Skeletal muscle tissue (tissue), 5 donors: ENCODE results near the gene PBXIP1. TPM values are rescaled to one million over a fixed set of nuclear protein-coding genes. Genes with fewer than 3 reads are reported as not detected.

Experiments
- H3K27ac ChIP-seq: one replicate; pipeline ENCODE4 v1.7.0; 2013; ENCODE audit warnings: mild to moderate bottlenecking, low read depth, low read length, inconsistent platforms
- H3K27me3 ChIP-seq, 3 donors: one replicate each; pipeline ENCODE4 v1.7.0; 2013; ENCODE audit warnings: low read length in 3 of 3; ENCODE audit not compliant: control insufficient read depth in 3 of 3, insufficient read depth in 3 of 3
- H3K36me3 ChIP-seq, 3 donors: one replicate each; pipeline ENCODE4 v1.7.0; 2013; ENCODE audit warnings: low read length in 3 of 3; ENCODE audit not compliant: control insufficient read depth in 3 of 3, insufficient read depth in 3 of 3
- H3K4me1 ChIP-seq, 3 donors: one replicate each; pipeline ENCODE4 v1.7.0; 2013; ENCODE audit warnings: low read length in 3 of 3, mild to moderate bottlenecking in 3 of 3; ENCODE audit not compliant: control insufficient read depth in 3 of 3, insufficient read depth in 3 of 3
- H3K4me3 ChIP-seq, 3 donors: one replicate each; pipeline ENCODE4 v1.7.0; 2013; ENCODE audit warnings: low read length in 3 of 3
- H3K9ac ChIP-seq, 3 donors: one replicate each; pipeline ENCODE4 v1.7.0; 2013; ENCODE audit warnings: low read length in 3 of 3, mild to moderate bottlenecking in 3 of 3, moderate library complexity in 2 of 3, low read depth in 1 of 3
- H3K9me3 ChIP-seq, 3 donors: one replicate each; pipeline ENCODE4 v1.7.0; 2013; ENCODE audit warnings: low read length in 3 of 3; ENCODE audit not compliant: control insufficient read depth in 3 of 3
- small RNA-seq: library from RNA; depleted of rRNA; stranded (forward); fragments of <200 nt; gene quantifications from one replicate; pipeline ENCODE3, GENCODE V24; 2014
- total RNA-seq: library from RNA; depleted of rRNA; stranded (reverse); fragments of >200 nt; gene quantifications from one replicate; pipeline ENCODE4 v1.2.3, GENCODE V29; 2014
- donor health status: Osteomylitis.

PBXIP1 gene
- total RNA-seq, 1 donor from 2014 or later: 190 TPM

GRCh38 chr1:154896771-154897286 lies 59.1 kb downstream of the PBXIP1 start:
- Histone ChIP-seq H3K27me3 (no peaks in the 10 kb centered on the region), H3K36me3 (no peaks in the 10 kb centered on the region), H3K9me3 (no peaks in the 10 kb centered on the region), H3K4me1 (no peaks in the 10 kb centered on the region), H3K27ac (no peak overlapping the region), H3K9ac (no peak overlapping the region), H3K4me3 (no peak overlapping the region)

- H3K27ac ChIP-seq: no peak overlapping the region
- H3K4me3 ChIP-seq: no peak overlapping the region
These were observed 60.1 kb downstream of the PBXIP1 start for GRCh38 chr1:154895798-154896197.

More at GRCh38 chr1:154895798-154896197, 60.1 kb downstream of the PBXIP1 start:
- Histone ChIP-seq H3K27me3 (no peaks in the 10 kb centered on the region), H3K9ac (no peak overlapping the region), H3K9me3 (no peaks in the 10 kb centered on the region), H3K36me3 (no peaks in the 10 kb centered on the region), H3K4me1 (no peaks in the 10 kb centered on the region)

Small RNA genes lying within 50 kb of the gene (small RNA-seq; reads per million reads assigned to genes)
- not detected for gene MIR4258
- gene RF00017: not detected

Other genes starting within 250 kb of the PBXIP1 start
- gene KCNN3, start 85.8 kb downstream of the PBXIP1 start, total RNA-seq: 3.7 TPM
- gene PMVK, start 19.4 kb downstream of the PBXIP1 start, total RNA-seq: 12.5 TPM
- gene PYGO2, start 5.7 kb upstream of the PBXIP1 start, total RNA-seq: 16.2 TPM
- gene SHC1, start 14.6 kb upstream of the PBXIP1 start, total RNA-seq: 36.0 TPM
- 31.8 TPM for gene CKS1B, start 18.6 kb upstream of the PBXIP1 start, total RNA-seq
- gene FLAD1, start 27.2 kb upstream of the PBXIP1 start, total RNA-seq: 16.2 TPM
- gene LENEP, start 37.5 kb upstream of the PBXIP1 start, total RNA-seq: not detected
- gene ZBTB7B, start 46.7 kb upstream of the PBXIP1 start, total RNA-seq: 7.8 TPM
- gene DCST2, start 77.7 kb upstream of the PBXIP1 start, total RNA-seq: not detected
- gene DCST1, start 77.7 kb upstream of the PBXIP1 start, total RNA-seq: not detected
- gene ADAM15, start 95.2 kb upstream of the PBXIP1 start, total RNA-seq: 33.9 TPM
- gene EFNA4, start 107.6 kb upstream of the PBXIP1 start, total RNA-seq: 3.7 TPM
- 0.52 TPM for gene EFNA3, start 122.7 kb upstream of the PBXIP1 start, total RNA-seq
- 13.0 TPM for gene EFNA1, start 171.8 kb upstream of the PBXIP1 start, total RNA-seq
- gene SLC50A1, start 179.8 kb upstream of the PBXIP1 start, total RNA-seq: 19.8 TPM
- 13.6 TPM for gene DPM3, start 184.4 kb upstream of the PBXIP1 start, total RNA-seq
- 104 TPM for gene KRTCAP2, start 217.2 kb upstream of the PBXIP1 start, total RNA-seq
- under 0.01 TPM for gene TRIM46, start 217.8 kb upstream of the PBXIP1 start, total RNA-seq